ENCODE results near the gene SLC39A12. TPM values are rescaled to one million over a fixed set of nuclear protein-coding genes. Genes with fewer than 3 reads are reported as not detected.

SLC39A12 gene
- under 1 TPM in 1 of 2 donors, not detected in 1; 0.01 TPM for polyA plus RNA-seq

DNA sequence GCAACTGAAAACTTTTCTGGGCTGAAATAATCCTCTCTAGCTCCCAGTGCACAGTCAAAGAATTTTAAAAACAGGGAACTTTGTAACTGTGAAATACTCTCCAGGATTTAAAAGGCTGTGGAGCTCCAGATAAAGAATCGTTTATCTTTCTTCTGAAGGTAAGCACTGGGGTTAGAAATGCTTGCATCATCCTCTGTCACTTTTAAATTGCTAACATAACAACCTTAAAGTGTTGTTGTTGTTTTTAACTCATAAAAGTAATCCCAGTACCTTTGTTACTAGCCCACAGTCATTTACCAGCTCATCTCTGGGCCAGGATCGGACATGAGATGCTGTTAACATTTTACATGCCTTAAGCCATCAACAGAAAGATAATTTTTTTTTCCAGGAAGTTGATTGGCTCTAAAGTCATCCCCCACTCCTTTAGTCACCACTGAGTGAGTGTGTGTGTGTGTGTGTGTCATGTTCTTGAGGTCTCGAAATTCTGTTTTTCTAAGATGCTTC is at the start of gene SLC39A12:
SLC39A12 (plus strand) TSS at position 51 of the 504 bp plus-strand sequence. CDS start 1,359 bp downstream, outside the sequence.
- H3K27ac ChIP-seq (ENCODE audit: low read depth in 2 of 2, low read length in 1 of 2): no peak within 1 kb of the TSS
- WGBS, 2 donors: 46 to 49% methylated on average over 3 of the region's 3 CpGs

DNA sequence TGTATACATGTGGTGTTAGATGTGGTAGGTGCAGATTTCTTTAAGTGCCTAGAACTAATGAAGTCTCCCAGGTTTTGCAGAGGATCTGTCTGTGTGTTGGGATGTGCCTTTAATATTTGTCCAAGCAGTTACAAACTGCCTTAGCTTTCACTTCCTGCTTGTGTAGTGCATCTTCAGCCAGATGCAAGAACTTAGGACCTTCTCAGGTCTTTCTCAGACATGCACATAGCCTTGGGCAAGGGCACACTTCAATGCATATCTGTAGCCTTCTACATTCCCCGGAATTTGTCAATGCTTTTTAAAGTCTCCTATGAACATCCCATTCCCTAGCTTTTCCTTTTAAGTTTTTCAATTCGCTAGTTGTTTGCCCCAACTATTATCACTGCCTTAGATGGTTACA is 47.2 kb upstream of the SLC39A12 start:
- H3K27me3 ChIP-seq (ENCODE audit: control insufficient read depth in 1 of 2, insufficient read depth in 2 of 2, low read length in 2 of 2): no peaks in the 10 kb centered on the region
- no peaks in the 10 kb centered on the region for H3K4me1 ChIP-seq (ENCODE audit: control insufficient read depth in 2 of 2, insufficient read depth in 2 of 2, low read length in 1 of 2)
- no peaks in the 10 kb centered on the region for H3K9me3 ChIP-seq (ENCODE audit: control insufficient read depth in 2 of 2, insufficient read depth in 1 of 2, low read depth in 1 of 2, low read length in 1 of 2)
- 71 to 75% methylated on average over 2 of the region's 2 CpGs for WGBS, 2 donors
- H3K36me3 ChIP-seq (ENCODE audit: control insufficient read depth in 2 of 2, insufficient read depth in 2 of 2, low read length in 1 of 2): no peaks in the 10 kb centered on the region
- H3K4me3 ChIP-seq (ENCODE audit: low read depth in 1 of 2, low read length in 2 of 2): no peak overlapping the region
- no peak overlapping the region for H3K27ac ChIP-seq (ENCODE audit: low read depth in 2 of 2, low read length in 1 of 2)

More for the DNA sequence above, at the start of gene SLC39A12:
- no peaks in the 10 kb centered on the region for H3K4me1 ChIP-seq (ENCODE audit: control insufficient read depth in 2 of 2, insufficient read depth in 2 of 2, low read length in 1 of 2)
- H3K27me3 ChIP-seq (ENCODE audit: control insufficient read depth in 1 of 2, insufficient read depth in 2 of 2, low read length in 2 of 2): no peaks in the 10 kb centered on the region
- H3K4me3 ChIP-seq (ENCODE audit: low read depth in 1 of 2, low read length in 2 of 2): no peak within 1 kb of the TSS
- H3K9me3 ChIP-seq (ENCODE audit: control insufficient read depth in 2 of 2, insufficient read depth in 1 of 2, low read depth in 1 of 2, low read length in 1 of 2): peaks cover 2 to 7% of the 10 kb centered on the region in 2 donors
- no peaks in the 10 kb centered on the region for H3K36me3 ChIP-seq (ENCODE audit: control insufficient read depth in 2 of 2, insufficient read depth in 2 of 2, low read length in 1 of 2)

DNA sequence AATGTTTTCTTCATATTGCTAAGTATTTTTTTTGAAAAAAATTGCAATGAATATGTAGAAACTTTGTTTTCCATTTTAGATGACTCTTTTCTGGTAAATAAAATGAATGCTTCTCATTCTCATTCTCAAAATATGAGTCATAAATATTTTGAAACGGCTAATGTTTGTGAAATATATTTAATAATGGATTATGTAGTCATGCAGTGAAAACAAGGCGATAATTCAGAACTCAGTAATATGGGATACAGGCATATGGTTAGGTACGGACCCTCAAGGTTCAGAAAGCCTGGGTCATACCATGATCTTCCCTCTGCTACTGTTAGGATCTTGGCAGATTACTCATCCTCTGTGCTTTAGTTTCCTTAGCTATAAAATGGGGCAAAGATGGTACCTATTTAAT is 46.2 kb upstream of the SLC39A12 start:
- no peaks in the 10 kb centered on the region for H3K4me1 ChIP-seq (ENCODE audit: control insufficient read depth in 2 of 2, insufficient read depth in 2 of 2, low read length in 1 of 2)
- H3K27me3 ChIP-seq (ENCODE audit: control insufficient read depth in 1 of 2, insufficient read depth in 2 of 2, low read length in 2 of 2): no peaks in the 10 kb centered on the region
- no peak overlapping the region for H3K4me3 ChIP-seq (ENCODE audit: low read depth in 1 of 2, low read length in 2 of 2)
- whole genome bisulfite sequencing, 2 donors: 61 to 67% methylated on average over 3 of the region's 3 CpGs
- H3K27ac ChIP-seq (ENCODE audit: low read depth in 2 of 2, low read length in 1 of 2): no peak overlapping the region
- H3K9me3 ChIP-seq (ENCODE audit: control insufficient read depth in 2 of 2, insufficient read depth in 1 of 2, low read depth in 1 of 2, low read length in 1 of 2): no peaks in the 10 kb centered on the region
- H3K36me3 ChIP-seq (ENCODE audit: control insufficient read depth in 2 of 2, insufficient read depth in 2 of 2, low read length in 1 of 2): no peaks in the 10 kb centered on the region

DNA sequence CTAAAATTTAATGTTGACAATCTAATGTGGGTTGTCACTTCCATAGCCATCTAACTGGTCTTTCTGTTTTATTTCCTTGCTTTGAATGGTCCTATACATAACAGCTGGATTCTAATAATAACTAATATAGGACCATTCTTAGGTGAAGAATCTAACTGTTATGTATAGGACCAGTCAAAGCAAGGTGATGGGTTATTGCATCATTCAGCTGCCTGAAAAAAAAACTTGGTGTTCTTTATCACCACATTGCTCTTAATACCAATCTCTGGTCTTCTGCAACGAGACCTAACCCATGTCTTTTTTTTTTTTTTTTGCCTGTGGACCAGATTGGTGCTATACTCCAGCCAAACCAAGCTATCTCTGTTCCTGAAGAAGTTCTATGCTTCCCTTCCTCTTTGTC is 45.7 kb upstream of the SLC39A12 start:
- no peaks in the 10 kb centered on the region for H3K4me1 ChIP-seq (ENCODE audit: control insufficient read depth in 2 of 2, insufficient read depth in 2 of 2, low read length in 1 of 2)
- 43 to 71% methylated on average over 1 of the region's 1 CpG for WGBS, 2 donors
- H3K36me3 ChIP-seq (ENCODE audit: control insufficient read depth in 2 of 2, insufficient read depth in 2 of 2, low read length in 1 of 2): no peaks in the 10 kb centered on the region
- H3K27me3 ChIP-seq (ENCODE audit: control insufficient read depth in 1 of 2, insufficient read depth in 2 of 2, low read length in 2 of 2): no peaks in the 10 kb centered on the region
- no peak overlapping the region for H3K27ac ChIP-seq (ENCODE audit: low read depth in 2 of 2, low read length in 1 of 2)
- H3K9me3 ChIP-seq (ENCODE audit: control insufficient read depth in 2 of 2, insufficient read depth in 1 of 2, low read depth in 1 of 2, low read length in 1 of 2): no peaks in the 10 kb centered on the region
- H3K4me3 ChIP-seq (ENCODE audit: low read depth in 1 of 2, low read length in 2 of 2): no peak overlapping the region

DNA sequence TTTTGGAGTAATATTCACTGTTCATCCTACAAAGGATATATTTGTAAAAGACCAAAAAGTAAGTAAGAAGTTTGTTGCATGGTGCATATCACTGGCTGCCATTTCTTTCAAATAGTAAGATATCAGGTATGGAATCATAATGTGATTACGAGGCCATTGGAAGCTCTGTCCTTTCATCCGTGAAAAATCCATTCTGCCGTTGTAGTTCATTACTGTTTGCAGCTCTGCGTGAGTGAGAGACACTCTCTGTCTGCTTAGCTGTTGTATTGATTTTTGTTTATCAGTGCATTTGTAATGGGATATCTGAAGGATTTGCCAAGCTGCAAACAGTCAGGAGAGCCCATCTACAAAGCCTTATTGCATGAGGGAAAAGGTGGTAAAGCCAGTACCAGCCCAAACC is 44.1 kb upstream of the SLC39A12 start:
- WGBS, 2 donors: 58 to 79% methylated on average over 4 of the region's 4 CpGs

DNA sequence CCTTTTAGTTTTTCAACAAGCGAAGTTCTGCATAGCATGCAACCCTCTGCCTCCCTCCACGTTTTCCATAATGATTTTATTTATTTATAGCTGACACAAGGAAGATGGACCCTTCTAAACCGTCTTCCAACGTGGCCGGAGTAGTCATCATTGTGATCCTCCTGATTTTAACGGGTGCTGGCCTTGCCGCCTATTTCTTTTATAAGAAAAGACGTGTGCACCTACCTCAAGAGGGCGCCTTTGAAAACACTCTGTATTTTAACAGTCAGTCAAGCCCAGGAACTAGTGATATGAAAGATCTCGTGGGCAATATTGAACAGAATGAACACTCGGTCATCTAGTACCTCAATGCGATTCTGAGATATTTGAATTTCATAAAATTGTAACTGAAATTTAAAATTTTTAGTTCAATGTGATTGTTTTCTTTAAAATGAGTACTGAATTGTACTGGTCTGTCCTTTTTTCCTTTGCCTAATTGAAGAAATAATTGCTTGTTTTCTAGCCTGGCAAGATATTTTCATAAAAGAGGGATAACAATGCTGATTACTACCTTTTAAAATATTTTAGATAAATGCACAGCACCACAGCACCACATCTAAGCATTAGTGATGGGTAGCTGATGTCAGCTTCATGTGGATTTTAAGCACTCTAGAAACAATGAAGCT is 41.5 kb upstream of the SLC39A12 start:
- Histone ChIP-seq H3K27me3 (ENCODE audit: control insufficient read depth in 1 of 2, insufficient read depth in 2 of 2, low read length in 2 of 2) (no peaks in the 10 kb centered on the region), H3K9me3 (ENCODE audit: control insufficient read depth in 2 of 2, insufficient read depth in 1 of 2, low read depth in 1 of 2, low read length in 1 of 2) (no peaks in the 10 kb centered on the region), H3K36me3 (ENCODE audit: control insufficient read depth in 2 of 2, insufficient read depth in 2 of 2, low read length in 1 of 2) (no peaks in the 10 kb centered on the region), H3K4me3 (ENCODE audit: low read depth in 1 of 2, low read length in 2 of 2) (no peak overlapping the region), H3K27ac (ENCODE audit: low read depth in 2 of 2, low read length in 1 of 2) (no peak overlapping the region), H3K4me1 (ENCODE audit: control insufficient read depth in 2 of 2, insufficient read depth in 2 of 2, low read length in 1 of 2) (no peaks in the 10 kb centered on the region)
- 21 to 24% methylated on average over 12 of the region's 12 CpGs for WGBS, 2 donors

More for the DNA sequence above, 44.1 kb upstream of the SLC39A12 start:
- Histone ChIP-seq H3K4me1 (ENCODE audit: control insufficient read depth in 2 of 2, insufficient read depth in 2 of 2, low read length in 1 of 2) (no peaks in the 10 kb centered on the region), H3K36me3 (ENCODE audit: control insufficient read depth in 2 of 2, insufficient read depth in 2 of 2, low read length in 1 of 2) (no peaks in the 10 kb centered on the region), H3K27me3 (ENCODE audit: control insufficient read depth in 1 of 2, insufficient read depth in 2 of 2, low read length in 2 of 2) (no peaks in the 10 kb centered on the region), H3K9me3 (ENCODE audit: control insufficient read depth in 2 of 2, insufficient read depth in 1 of 2, low read depth in 1 of 2, low read length in 1 of 2) (no peaks in the 10 kb centered on the region), H3K4me3 (ENCODE audit: low read depth in 1 of 2, low read length in 2 of 2) (no peak overlapping the region), H3K27ac (ENCODE audit: low read depth in 2 of 2, low read length in 1 of 2) (no peak overlapping the region)

DNA sequence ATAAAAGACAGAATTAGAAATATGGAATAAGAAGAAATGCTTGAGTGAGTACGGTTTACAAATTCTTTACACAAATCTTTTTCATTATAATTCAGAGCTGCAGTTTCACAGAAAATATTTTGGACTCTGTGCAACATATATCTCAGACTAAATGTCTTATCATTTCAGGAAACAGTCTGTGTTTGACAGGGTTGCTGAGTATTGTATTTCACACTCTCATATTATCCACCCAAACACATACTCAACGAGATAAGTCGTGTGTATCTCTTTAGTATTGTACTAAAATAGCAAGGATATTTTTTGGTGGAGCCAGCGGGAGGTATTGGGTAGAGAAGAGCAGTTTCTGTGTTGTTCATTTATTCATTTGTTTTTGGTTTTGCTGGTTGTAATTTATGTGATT is 39.0 kb upstream of the SLC39A12 start:
- Histone ChIP-seq H3K27ac (ENCODE audit: low read depth in 2 of 2, low read length in 1 of 2) (no peak overlapping the region), H3K4me1 (ENCODE audit: control insufficient read depth in 2 of 2, insufficient read depth in 2 of 2, low read length in 1 of 2) (no peaks in the 10 kb centered on the region), H3K27me3 (ENCODE audit: control insufficient read depth in 1 of 2, insufficient read depth in 2 of 2, low read length in 2 of 2) (no peaks in the 10 kb centered on the region), H3K36me3 (ENCODE audit: control insufficient read depth in 2 of 2, insufficient read depth in 2 of 2, low read length in 1 of 2) (no peaks in the 10 kb centered on the region), H3K4me3 (ENCODE audit: low read depth in 1 of 2, low read length in 2 of 2) (no peak overlapping the region), H3K9me3 (ENCODE audit: control insufficient read depth in 2 of 2, insufficient read depth in 1 of 2, low read depth in 1 of 2, low read length in 1 of 2) (no peaks in the 10 kb centered on the region)
- WGBS, 2 donors: 41% methylated on average over 4 of the region's 4 CpGs

DNA sequence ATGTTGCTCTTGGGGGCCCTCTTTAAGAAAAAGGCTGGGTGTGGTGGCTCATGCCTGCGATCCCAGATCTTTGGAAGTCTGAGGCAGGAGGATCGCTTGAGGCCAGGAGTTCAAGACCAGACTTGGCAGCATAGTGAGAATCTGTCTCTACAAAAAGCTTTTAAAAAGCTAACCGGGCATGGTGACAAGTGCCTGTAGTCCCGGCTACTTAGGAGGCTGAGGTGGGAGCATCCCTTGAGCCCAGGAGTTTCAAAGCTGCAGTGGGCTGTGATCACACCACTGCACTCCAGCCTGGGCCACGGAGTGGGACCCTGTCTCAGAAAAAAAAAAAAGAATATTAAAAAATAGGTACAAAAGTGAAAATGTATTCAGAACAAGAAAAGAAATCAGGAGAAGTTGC is 38.1 kb upstream of the SLC39A12 start:
- H3K27me3 ChIP-seq (ENCODE audit: control insufficient read depth in 1 of 2, insufficient read depth in 2 of 2, low read length in 2 of 2): no peaks in the 10 kb centered on the region
- 61 to 73% methylated on average over 5 of the region's 5 CpGs for WGBS, 2 donors

DNA sequence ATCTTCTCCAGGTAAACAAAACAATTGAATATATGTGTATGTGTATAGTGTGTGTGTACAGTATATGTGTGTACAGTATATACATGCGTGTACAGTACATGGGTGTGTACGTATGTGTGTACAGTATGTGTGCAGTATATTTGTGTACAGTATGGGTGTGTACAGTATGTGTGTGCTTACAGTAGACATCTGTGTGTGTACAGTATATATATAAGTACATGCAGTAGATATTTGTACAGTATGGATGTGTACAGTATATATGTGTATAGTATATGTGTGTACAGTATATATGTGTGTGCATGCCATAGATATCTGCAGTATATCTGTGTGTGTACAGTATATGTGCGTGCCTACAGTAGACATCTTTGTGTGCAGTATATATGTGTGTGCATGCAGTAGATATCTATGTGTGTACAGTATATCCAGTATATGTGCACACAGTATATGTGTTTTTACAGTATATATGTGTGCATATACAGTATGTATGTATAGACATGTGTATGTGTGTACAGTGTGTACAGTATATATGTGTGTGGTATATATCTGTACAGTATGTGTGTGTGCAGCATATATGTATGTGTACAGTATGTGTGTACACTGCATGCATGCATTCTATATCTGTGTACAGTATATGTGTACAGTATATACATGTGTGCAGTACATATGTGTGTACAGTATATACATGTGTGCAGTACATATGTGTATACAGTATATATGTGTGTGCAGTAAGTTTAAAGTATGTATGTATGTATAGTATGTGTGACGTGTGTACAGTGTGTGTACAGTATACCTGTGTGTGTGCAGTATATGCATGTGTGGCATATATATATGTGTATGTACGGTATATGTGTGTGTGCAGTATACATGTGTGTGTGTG is 37.3 kb upstream of the SLC39A12 start:
- Histone ChIP-seq H3K27me3 (ENCODE audit: control insufficient read depth in 1 of 2, insufficient read depth in 2 of 2, low read length in 2 of 2) (no peaks in the 10 kb centered on the region), H3K9me3 (ENCODE audit: control insufficient read depth in 2 of 2, insufficient read depth in 1 of 2, low read depth in 1 of 2, low read length in 1 of 2) (no peaks in the 10 kb centered on the region), H3K4me1 (ENCODE audit: control insufficient read depth in 2 of 2, insufficient read depth in 2 of 2, low read length in 1 of 2) (no peaks in the 10 kb centered on the region), H3K27ac (ENCODE audit: low read depth in 2 of 2, low read length in 1 of 2) (no peak overlapping the region), H3K4me3 (ENCODE audit: low read depth in 1 of 2, low read length in 2 of 2) (no peak overlapping the region), H3K36me3 (ENCODE audit: control insufficient read depth in 2 of 2, insufficient read depth in 2 of 2, low read length in 1 of 2) (no peaks in the 10 kb centered on the region)
- 87 to 92% methylated on average over 5 of the region's 5 CpGs for WGBS, 2 donors

More for the DNA sequence above, 38.1 kb upstream of the SLC39A12 start:
- H3K36me3 ChIP-seq (ENCODE audit: control insufficient read depth in 2 of 2, insufficient read depth in 2 of 2, low read length in 1 of 2): no peaks in the 10 kb centered on the region
- H3K4me3 ChIP-seq (ENCODE audit: low read depth in 1 of 2, low read length in 2 of 2): no peak overlapping the region
- H3K27ac ChIP-seq (ENCODE audit: low read depth in 2 of 2, low read length in 1 of 2): no peak overlapping the region
- H3K9me3 ChIP-seq (ENCODE audit: control insufficient read depth in 2 of 2, insufficient read depth in 1 of 2, low read depth in 1 of 2, low read length in 1 of 2): no peaks in the 10 kb centered on the region
- H3K4me1 ChIP-seq (ENCODE audit: control insufficient read depth in 2 of 2, insufficient read depth in 2 of 2, low read length in 1 of 2): no peaks in the 10 kb centered on the region

Measured in esophagus (tissue), 2 donors.